Testis (tissue), 3 donors: ENCODE measurements around the gene LEP. TPM values are rescaled to one million over a fixed set of nuclear protein-coding genes. Genes with fewer than 3 reads are reported as not detected.

Experiments
- DNase-seq: peaks from one replicate; pipeline ENCODE4 v3.0.0-alpha.2; 2019
- H3K27ac ChIP-seq, 2 donors: fragments of 200-600 bp; sonication (generic); one replicate each; pipeline ENCODE4 v1.5.1; 2019
- H3K27me3 ChIP-seq: fragments of 200-600 bp; sonication (generic); one replicate; pipeline ENCODE4 v1.5.1; 2019
- H3K36me3 ChIP-seq: fragments of 200-600 bp; sonication (generic); one replicate; pipeline ENCODE4 v1.5.1; 2017; ENCODE audit warnings: low read depth; ENCODE audit errors: missing control alignments
- H3K4me1 ChIP-seq: fragments of 200-600 bp; sonication (generic); one replicate; pipeline ENCODE4 v1.5.1; 2019
- H3K4me3 ChIP-seq, 2 donors: fragments of 200-600 bp; sonication (generic); one replicate each; pipeline ENCODE4 v1.5.1; 2017 to 2019
- H3K9me3 ChIP-seq: fragments of 200-600 bp; sonication (generic); one replicate; pipeline ENCODE4 v1.5.1; 2017
- POLR2A ChIP-seq: fragments of 450-650 bp; IDR thresholded peaks from one replicate; pipeline ENCODE4 v1.6.1; 2017; ENCODE audit warnings: antibody characterized with exemption, mild to moderate bottlenecking, moderate library complexity
- WGBS, 2 donors: methylation state at CpG; one replicate each; pipeline ENCODE4 v1.1.5; 2018; 5-methylcytosine and 5-hydroxymethylcytosine counted together
- intact Hi-C: fragments of 100-400 bp; cut with DNase I; formaldehyde crosslinking; loops from one replicate; pipeline ENCODE4 v1.15.1; 2023; ENCODE audit warnings: low total_unique reads
- polyA plus RNA-seq: library from polyadenylated mRNA; stranded (reverse); fragments of 350-450 nt; fragmentation: Illumina TruSeq; extraction: RNeasy Lipid Tissue Mini Kit (QIAGEN cat#74804); gene quantifications from one replicate; pipeline ENCODE4 v1.2.3, GENCODE V29; 2014; ENCODE audit warnings: low read depth, low replicate concordance; ENCODE audit not compliant: insufficient read depth
- total RNA-seq, 2 donors: library from RNA; depleted of rRNA; stranded (reverse); fragments of >200 nt; gene quantifications; one replicate each; pipeline ENCODE4 v1.2.3, GENCODE V29; 2016
- TF ChIP-seq, protein P1 (sequence below), 3 experiments: fragments of 450-650 bp in 2 of 3; fragments of 200-600 bp in 1 of 3; sonication (generic) in 1 of 3; IDR thresholded peaks; one replicate each; pipeline ENCODE4 v1.5.1; 2016 to 2019; ENCODE audit warnings: antibody characterized with exemption in 3 of 3, mild to moderate bottlenecking in 2 of 3, moderate library complexity in 1 of 3

Gene LEP
- total and polyA plus RNA-seq, 3 donors from 2014 or later, result 0.31 to 0.55 (median 0.46) TPM

- intact Hi-C loops, result no loop called here
- no peak overlapping the region for H3K27ac ChIP-seq
These were observed 23.4 kb downstream of the LEP start for GRCh38 chr7:128264477-128264876.

DNA sequence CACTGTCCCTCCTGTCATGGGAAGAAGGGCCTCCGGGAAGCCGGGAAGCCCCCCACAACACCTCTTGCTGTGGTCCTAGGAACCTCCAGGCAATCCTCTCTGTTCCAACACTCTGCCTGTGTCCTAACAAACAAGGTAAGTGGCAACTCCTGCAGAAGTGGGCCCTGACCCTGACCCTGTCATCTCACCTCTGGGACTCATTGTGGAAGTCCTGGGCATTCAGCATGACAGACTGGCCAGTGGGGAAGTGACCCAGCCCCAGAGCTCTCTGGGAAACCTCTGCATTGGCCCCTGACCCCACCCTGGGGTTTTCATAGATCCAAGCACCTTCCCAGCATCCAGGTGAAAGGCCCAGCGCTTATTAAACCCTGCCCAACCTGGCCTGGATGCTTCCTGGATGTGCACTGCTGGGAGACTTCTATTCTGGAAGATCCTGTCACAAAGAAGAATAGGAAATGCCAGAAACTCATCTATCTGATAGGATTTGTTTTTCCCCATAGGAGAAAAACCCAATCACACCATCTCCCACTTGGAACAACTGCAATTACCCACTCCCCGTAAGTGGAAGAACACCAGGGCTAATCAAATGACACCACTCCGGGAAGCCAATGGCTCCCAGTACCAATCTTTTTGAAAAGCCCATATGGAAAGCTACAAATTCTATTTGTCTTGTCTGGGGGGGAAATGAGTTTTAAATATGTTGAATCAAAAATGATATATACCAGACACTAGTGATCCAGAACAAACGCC is 24.3 kb downstream of the LEP start:
- H3K27me3 ChIP-seq, result no peaks in the 10 kb centered on the region
- no peak overlapping the region for H3K4me3 ChIP-seq
- no peak overlapping the region for H3K27ac ChIP-seq
- WGBS, 2 donors, result 92 to 93% methylated on average over 6 of the region's 6 CpGs
- H3K36me3 ChIP-seq, result no peaks in the 10 kb centered on the region
- TF ChIP-seq POLR2A, result no peak
- TF ChIP-seq, protein P1, sequence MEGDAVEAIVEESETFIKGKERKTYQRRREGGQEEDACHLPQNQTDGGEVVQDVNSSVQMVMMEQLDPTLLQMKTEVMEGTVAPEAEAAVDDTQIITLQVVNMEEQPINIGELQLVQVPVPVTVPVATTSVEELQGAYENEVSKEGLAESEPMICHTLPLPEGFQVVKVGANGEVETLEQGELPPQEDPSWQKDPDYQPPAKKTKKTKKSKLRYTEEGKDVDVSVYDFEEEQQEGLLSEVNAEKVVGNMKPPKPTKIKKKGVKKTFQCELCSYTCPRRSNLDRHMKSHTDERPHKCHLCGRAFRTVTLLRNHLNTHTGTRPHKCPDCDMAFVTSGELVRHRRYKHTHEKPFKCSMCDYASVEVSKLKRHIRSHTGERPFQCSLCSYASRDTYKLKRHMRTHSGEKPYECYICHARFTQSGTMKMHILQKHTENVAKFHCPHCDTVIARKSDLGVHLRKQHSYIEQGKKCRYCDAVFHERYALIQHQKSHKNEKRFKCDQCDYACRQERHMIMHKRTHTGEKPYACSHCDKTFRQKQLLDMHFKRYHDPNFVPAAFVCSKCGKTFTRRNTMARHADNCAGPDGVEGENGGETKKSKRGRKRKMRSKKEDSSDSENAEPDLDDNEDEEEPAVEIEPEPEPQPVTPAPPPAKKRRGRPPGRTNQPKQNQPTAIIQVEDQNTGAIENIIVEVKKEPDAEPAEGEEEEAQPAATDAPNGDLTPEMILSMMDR (IDR thresholded peaks at IDR 0.05), result no peak
- intact Hi-C loops, result no loop called here
- peaks cover 22% of the 10 kb centered on the region for H3K4me1 ChIP-seq
- H3K9me3 ChIP-seq, result no peaks in the 10 kb centered on the region
- no peak for DNase-seq

More at GRCh38 chr7:128264477-128264876, 23.4 kb downstream of the LEP start:
- TF ChIP-seq, protein P1 (IDR thresholded peaks at IDR 0.05), result no peak
- TF ChIP-seq POLR2A, result no peak
- no peaks in the 10 kb centered on the region for H3K27me3 ChIP-seq
- WGBS, 2 donors, result 59 to 74% methylated on average over 2 of the region's 2 CpGs
- H3K9me3 ChIP-seq, result no peaks in the 10 kb centered on the region
- peak; percentile 15 for DNase-seq
- H3K4me3 ChIP-seq, result no peak overlapping the region
- H3K36me3 ChIP-seq, result no peaks in the 10 kb centered on the region
- peaks cover 22% of the 10 kb centered on the region for H3K4me1 ChIP-seq

DNA sequence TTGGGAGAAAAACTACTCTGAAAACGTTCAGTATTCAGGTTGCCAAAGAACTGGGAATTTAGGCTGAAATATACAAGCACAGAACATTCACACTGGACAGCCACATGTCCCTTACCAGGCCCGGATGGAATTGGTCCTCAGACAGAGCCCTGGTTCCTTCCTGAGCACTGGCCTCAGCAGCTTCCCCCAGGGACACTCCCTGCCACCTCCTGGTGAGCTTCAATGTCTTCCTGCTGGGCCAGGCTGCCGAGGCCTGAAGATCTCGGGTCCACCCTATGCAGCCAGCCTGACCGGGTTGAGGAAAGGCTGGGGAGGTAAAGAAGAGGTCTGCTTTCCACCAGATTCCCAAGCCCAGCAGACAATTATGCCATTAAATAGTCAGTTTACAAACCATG is 24.8 kb downstream of the LEP start:
- intact Hi-C loops, result no loop called here

DNA sequence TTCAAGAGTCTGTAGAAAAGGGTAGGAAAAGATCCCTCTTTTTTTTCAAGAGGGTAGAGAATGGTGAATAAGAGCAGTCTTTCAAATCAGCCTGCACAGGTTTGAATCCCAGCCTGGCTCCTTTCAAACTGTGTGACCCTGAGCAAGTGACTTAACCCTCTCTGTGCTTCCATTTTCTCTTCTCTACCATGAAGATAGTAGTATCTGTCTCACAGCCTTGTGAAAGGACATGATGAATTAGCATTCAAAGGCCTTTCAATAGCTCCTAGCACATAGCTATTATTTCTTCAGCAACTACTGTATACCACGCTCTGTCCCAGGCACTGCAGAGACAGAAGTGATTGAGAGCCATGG is 25.4 kb downstream of the LEP start:
- no peak overlapping the region for H3K27ac ChIP-seq
- H3K4me3 ChIP-seq, result no peak overlapping the region
- no peaks in the 10 kb centered on the region for H3K36me3 ChIP-seq
- WGBS, 2 donors, result 44% methylated on average over 1 of the region's 1 CpG
- no peak for DNase-seq
- no peaks in the 10 kb centered on the region for H3K27me3 ChIP-seq
- intact Hi-C loops, result no loop called here
- H3K4me1 ChIP-seq, result peaks cover 24% of the 10 kb centered on the region
- no peaks in the 10 kb centered on the region for H3K9me3 ChIP-seq
- TF ChIP-seq POLR2A, result no peak
- TF ChIP-seq, protein P1 (IDR thresholded peaks at IDR 0.05), result no peak

More for the DNA sequence above, 24.8 kb downstream of the LEP start:
- Histone ChIP-seq H3K9me3 (no peaks in the 10 kb centered on the region), H3K27me3 (no peaks in the 10 kb centered on the region), H3K36me3 (no peaks in the 10 kb centered on the region), H3K27ac (no peak overlapping the region), H3K4me1 (peaks cover 22% of the 10 kb centered on the region), H3K4me3 (no peak overlapping the region)
- no peak for DNase-seq
- 59 to 69% methylated on average over 5 of the region's 5 CpGs for WGBS, 2 donors
- TF ChIP-seq, protein P1 (IDR thresholded peaks at IDR 0.05), result no peak
- TF ChIP-seq POLR2A, result no peak
